H9 (cell line): ENCODE results near the gene ERC2. TPM values are rescaled to one million over a fixed set of nuclear protein-coding genes. Genes with fewer than 3 reads are reported as not detected.

Source experiments
- DNase-seq: peaks from one replicate; pipeline ENCODE4 v3.0.0-alpha.2; 2017
- H2AFZ ChIP-seq: one replicate; pipeline ENCODE4 v1.6.1; 2013; ENCODE audit warnings: mild to moderate bottlenecking, low read length, control low read depth, moderate library complexity
- H2AK5ac ChIP-seq: 2 replicates; pipeline ENCODE4 v1.6.1; 2013; ENCODE audit warnings: low read length, control low read depth, mixed read lengths; ENCODE audit not compliant: insufficient read length
- H2BK120ac ChIP-seq: one replicate; pipeline ENCODE4 v1.6.1; 2013; ENCODE audit warnings: low read depth, mild to moderate bottlenecking, low read length, control low read depth, inconsistent platforms; ENCODE audit not compliant: poor library complexity, severe bottlenecking
- H2BK12ac ChIP-seq: 2 replicates; pipeline ENCODE4 v1.6.1; 2013; ENCODE audit warnings: low read length, control low read depth, mixed read lengths, low read depth; ENCODE audit not compliant: insufficient read length
- H2BK15ac ChIP-seq: 2 replicates; pipeline ENCODE4 v1.6.1; 2013; ENCODE audit warnings: low read depth, low read length, control low read depth
- H2BK20ac ChIP-seq: one replicate; pipeline ENCODE4 v1.6.1; 2013; ENCODE audit warnings: low read depth, mild to moderate bottlenecking, low read length, control low read depth, inconsistent platforms; ENCODE audit not compliant: poor library complexity, severe bottlenecking
- H2BK5ac ChIP-seq: 2 replicates; pipeline ENCODE4 v1.6.1; 2013; ENCODE audit warnings: low read length, control low read depth, mixed read lengths; ENCODE audit not compliant: insufficient read length
- H3K14ac ChIP-seq: 2 replicates; pipeline ENCODE4 v1.6.1; 2013; ENCODE audit warnings: low read length, control low read depth; ENCODE audit not compliant: insufficient read depth
- H3K18ac ChIP-seq: 2 replicates; pipeline ENCODE4 v1.6.1; 2013; ENCODE audit warnings: low read depth, mild to moderate bottlenecking, mixed read lengths, low read length, control low read depth; ENCODE audit not compliant: insufficient read length
- H3K23ac ChIP-seq: 2 replicates; pipeline ENCODE4 v1.6.1; 2013; ENCODE audit warnings: low read length, control low read depth, mixed read lengths, low read depth; ENCODE audit not compliant: insufficient read length
- H3K23me2 ChIP-seq: 2 replicates; pipeline ENCODE4 v1.6.1; 2013; ENCODE audit warnings: low read depth, mild to moderate bottlenecking, mixed read lengths, low read length, control low read depth; ENCODE audit not compliant: insufficient read length, poor library complexity, severe bottlenecking
- H3K27ac ChIP-seq: 2 replicates; pipeline ENCODE4 v1.5.1; 2013; ENCODE audit warnings: low read length, control low read depth, mixed read lengths, low read depth; ENCODE audit not compliant: insufficient read length
- H3K27me3 ChIP-seq: 2 replicates; pipeline ENCODE4 v1.6.1; 2013; ENCODE audit warnings: low read length, control low read depth, inconsistent platforms; ENCODE audit not compliant: insufficient read depth
- H3K4ac ChIP-seq: 2 replicates; pipeline ENCODE4 v1.6.1; 2013; ENCODE audit warnings: low read depth, mild to moderate bottlenecking, control low read depth, inconsistent platforms, low read length, moderate library complexity
- H3K4me1 ChIP-seq: 2 replicates; pipeline ENCODE4 v1.6.1; 2013; ENCODE audit warnings: low read length, control low read depth, inconsistent platforms; ENCODE audit not compliant: insufficient read depth
- H3K4me2 ChIP-seq: 2 replicates; pipeline ENCODE4 v1.6.1; 2013; ENCODE audit warnings: low read length, control low read depth, mixed read lengths; ENCODE audit not compliant: insufficient read length, insufficient read depth
- H3K56ac ChIP-seq: 2 replicates; pipeline ENCODE4 v1.6.1; 2013; ENCODE audit warnings: low read depth, mild to moderate bottlenecking, mixed read lengths, low read length, control low read depth; ENCODE audit not compliant: insufficient read length
- H3K79me1 ChIP-seq: 2 replicates; pipeline ENCODE4 v1.6.1; 2013; ENCODE audit warnings: low read depth, mild to moderate bottlenecking, moderate library complexity, low read length, control low read depth, inconsistent platforms; ENCODE audit not compliant: insufficient read depth, poor library complexity, severe bottlenecking
- H3K79me2 ChIP-seq: 2 replicates; pipeline ENCODE4 v1.6.1; 2013; ENCODE audit warnings: low read length, control low read depth, inconsistent platforms; ENCODE audit not compliant: insufficient read depth
- H3K9ac ChIP-seq: 2 replicates; pipeline ENCODE4 v1.6.1; 2013; ENCODE audit warnings: low read length, control low read depth, mixed read lengths; ENCODE audit not compliant: insufficient read length; ENCODE audit errors: extremely low read depth
- H3K9me3 ChIP-seq: one replicate; pipeline ENCODE4 v1.6.1; 2013; ENCODE audit warnings: low read depth, low read length, inconsistent platforms; ENCODE audit not compliant: control insufficient read depth
- H3T11ph ChIP-seq: one replicate; pipeline ENCODE4 v1.6.1; 2013; ENCODE audit warnings: mild to moderate bottlenecking, low read length, control low read depth, inconsistent platforms
- H4K20me1 ChIP-seq: one replicate; pipeline ENCODE4 v1.6.1; 2013; ENCODE audit not compliant: control insufficient read depth, insufficient read length, insufficient read depth
- H4K5ac ChIP-seq: 2 replicates; pipeline ENCODE4 v1.6.1; 2013; ENCODE audit warnings: low read depth, mild to moderate bottlenecking, mixed read lengths, low read length, control low read depth; ENCODE audit not compliant: insufficient read length
- H4K8ac ChIP-seq: replicated peaks from 2 replicates; pipeline ENCODE4 v1.6.1; 2013; ENCODE audit warnings: low read length, control low read depth, mixed read lengths, low read depth; ENCODE audit not compliant: insufficient read length
- H4K91ac ChIP-seq: 2 replicates; pipeline ENCODE4 v1.6.1; 2013; ENCODE audit warnings: low read depth, mild to moderate bottlenecking, moderate library complexity, mixed read lengths, low read length, control low read depth; ENCODE audit not compliant: insufficient read length
- H3K27ac Mint-ChIP-seq, 3 experiments: 2 replicates in 2 of 3; 3 replicates in 1 of 3; pipeline ENCODE4 v1.8.0; 2020 to 2021; ENCODE audit warnings: mixed read lengths in 3 of 3, mild to moderate bottlenecking in 1 of 3, moderate library complexity in 1 of 3
- H3K27me3 Mint-ChIP-seq: 2 replicates; pipeline ENCODE4 v1.8.0; 2021; ENCODE audit warnings: low read depth, mild to moderate bottlenecking, moderate library complexity, mixed read lengths
- H3K36me3 Mint-ChIP-seq, 3 experiments: 2 replicates in 2 of 3; 3 replicates in 1 of 3; pipeline ENCODE4 v1.8.0; 2020 to 2021; ENCODE audit warnings: low read depth in 3 of 3, mixed read lengths in 3 of 3; ENCODE audit not compliant: insufficient read depth in 1 of 3
- H3K4me1 Mint-ChIP-seq, 2 experiments: 2 replicates each; pipeline ENCODE4 v1.8.0; 2020; ENCODE audit warnings: mixed read lengths in 2 of 2
- H3K4me3 Mint-ChIP-seq, 2 experiments: 2 replicates in 1 of 2; 3 replicates in 1 of 2; pipeline ENCODE4 v1.8.0; 2020 to 2021; ENCODE audit warnings: mild to moderate bottlenecking in 2 of 2, mixed read lengths in 2 of 2, moderate library complexity in 1 of 2
- H3K9me3 Mint-ChIP-seq, 2 experiments: 2 replicates in 1 of 2; 3 replicates in 1 of 2; pipeline ENCODE4 v1.8.0; 2020; ENCODE audit warnings: mild to moderate bottlenecking in 2 of 2, mixed read lengths in 2 of 2, moderate library complexity in 1 of 2
- CTCF ChIP-seq: fragments of 200-600 bp; sonication (generic); conservative IDR thresholded peaks from 3 replicates; pipeline ENCODE4 v1.8.0; 2021; ENCODE audit warnings: antibody characterized with exemption, mild to moderate bottlenecking
- WGBS: extraction: QIAGEN DNeasy Blood & Tissue Kit; methylation state at CpG from one replicate; pipeline ENCODE4 v1.1.7; 2013; ENCODE audit warnings: missing lambda C conversion rate, low lambda C conversion rate, mixed read lengths; ENCODE audit not compliant: insufficient read length; ENCODE audit errors: extremely low coverage; 5-methylcytosine and 5-hydroxymethylcytosine counted together
- total RNA-seq: library from RNA; stranded (reverse); gene quantifications from 2 replicates; pipeline ENCODE4 v1.2.1, GENCODE V29; 2021

Gene ERC2
- total RNA-seq, 1 experiment from 2014 or later: 15.4 TPM

- Histone ChIP-seq H3K79me2 (no peaks in the 10 kb centered on the region), H3K4me2 (no peak overlapping the region), H3K23ac (no peak overlapping the region), H2AK5ac (peak overlapping the region; percentile 26), H3K9ac (no peak overlapping the region), H4K8ac (no peak overlapping the region), H2BK12ac (no peak overlapping the region), H2AFZ (no peak overlapping the region), H3K9me3 (no peaks in the 10 kb centered on the region), H3K79me1 (no peaks in the 10 kb centered on the region), H3K56ac (no peak overlapping the region), H3K27ac (no peak overlapping the region), H4K20me1 (no peaks in the 10 kb centered on the region), H3K4ac (no peak overlapping the region), H3K4me1 (peaks cover 21% of the 10 kb centered on the region; the same call in 1 of the 2 replicates), H2BK5ac (no peak overlapping the region), H3K18ac (no peak overlapping the region), H3K27me3 (no peaks in the 10 kb centered on the region), H3K14ac (no peak overlapping the region), H4K5ac (no peak overlapping the region), H3K23me2 (no peaks in the 10 kb centered on the region), H2BK20ac (no peak overlapping the region), H2BK15ac (no peak overlapping the region), H4K91ac (peak overlapping the region; percentile 33), H2BK120ac (no peak overlapping the region), H3T11ph (no peak overlapping the region)
- WGBS: no CpG with 5 or more reads among the region's 4 CpGs
- H3K36me3 Mint-ChIP-seq: no peaks in the 10 kb centered on the region
- H3K27me3 Mint-ChIP-seq: peaks cover 6% of the 10 kb centered on the region
- H3K9me3 Mint-ChIP-seq: no peaks in the 10 kb centered on the region
- no peak overlapping the region for H3K4me3 Mint-ChIP-seq
- H3K4me1 Mint-ChIP-seq: peaks cover 52 to 60% of the 10 kb centered on the region in 2 experiments
- H3K27ac Mint-ChIP-seq: peak overlapping the region in 2 of 3 experiments; percentile 6 to 46; a peak in 3 of 7 replicates
- no peak for DNase-seq
- no peak for TF ChIP-seq CTCF
Measured at GRCh38 chr3:55650011-55650410, 818.3 kb downstream of the ERC2 start.
